Activated CD8-positive, alpha-beta memory T cell treated with anti-CD3 and anti-CD28 coated beads for 1 hour (primary cell): ENCODE results near the gene AATK.
"Not testable (repeated sequence)": the region's sequence is repeated elsewhere in the genome, so short reads cannot be mapped to it uniquely, and the experiment has no call there.

Source experiments
- DNase-seq, 2 donors: peaks; one replicate each; pipeline ENCODE4 v3.0.0-alpha.2; 2020; ENCODE audit warnings: low read depth in 1 of 2; ENCODE audit errors: extremely low read depth in 1 of 2

Gene AATK

DNA sequence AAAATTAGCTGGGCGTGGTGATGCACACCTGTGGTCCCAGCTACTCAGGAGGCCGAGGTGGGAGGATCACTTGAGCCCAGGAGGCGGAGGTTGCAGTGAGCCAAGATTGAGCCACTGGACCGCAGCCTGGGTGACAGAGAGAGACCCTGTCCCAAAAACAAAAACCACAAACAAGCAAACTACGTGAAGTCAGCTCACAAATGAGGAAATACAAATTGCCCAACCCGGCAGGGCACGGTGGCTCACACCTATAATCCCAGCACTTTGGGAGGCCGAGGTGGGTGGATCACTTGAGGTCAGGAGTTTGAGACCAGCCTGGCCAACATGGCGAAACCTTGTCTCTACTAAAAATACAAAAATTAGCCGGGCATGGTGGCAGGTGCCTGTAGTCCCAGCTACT, 19.8 kb downstream of the AATK start:
- DNase-seq, result not testable (repeated sequence)

DNA sequence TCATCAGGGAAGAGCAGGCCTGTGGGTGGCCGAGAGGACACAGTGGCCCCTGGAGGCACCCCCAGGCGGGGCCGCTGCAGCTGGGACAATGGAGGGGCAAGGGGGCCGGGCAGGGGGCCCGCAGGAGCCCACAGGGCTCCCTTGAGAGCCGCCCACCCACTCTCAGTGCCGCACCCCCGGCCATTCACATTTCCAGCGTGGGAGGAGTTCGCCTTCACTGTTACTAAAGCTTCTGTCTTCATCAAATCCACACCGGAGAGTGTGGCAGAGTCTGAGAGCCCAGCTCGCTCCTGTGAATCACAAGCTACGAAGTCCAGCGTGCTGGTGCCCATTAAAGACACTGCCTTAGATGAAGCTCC, 21.6 kb downstream of the AATK start:
- no peak for DNase-seq

DNA sequence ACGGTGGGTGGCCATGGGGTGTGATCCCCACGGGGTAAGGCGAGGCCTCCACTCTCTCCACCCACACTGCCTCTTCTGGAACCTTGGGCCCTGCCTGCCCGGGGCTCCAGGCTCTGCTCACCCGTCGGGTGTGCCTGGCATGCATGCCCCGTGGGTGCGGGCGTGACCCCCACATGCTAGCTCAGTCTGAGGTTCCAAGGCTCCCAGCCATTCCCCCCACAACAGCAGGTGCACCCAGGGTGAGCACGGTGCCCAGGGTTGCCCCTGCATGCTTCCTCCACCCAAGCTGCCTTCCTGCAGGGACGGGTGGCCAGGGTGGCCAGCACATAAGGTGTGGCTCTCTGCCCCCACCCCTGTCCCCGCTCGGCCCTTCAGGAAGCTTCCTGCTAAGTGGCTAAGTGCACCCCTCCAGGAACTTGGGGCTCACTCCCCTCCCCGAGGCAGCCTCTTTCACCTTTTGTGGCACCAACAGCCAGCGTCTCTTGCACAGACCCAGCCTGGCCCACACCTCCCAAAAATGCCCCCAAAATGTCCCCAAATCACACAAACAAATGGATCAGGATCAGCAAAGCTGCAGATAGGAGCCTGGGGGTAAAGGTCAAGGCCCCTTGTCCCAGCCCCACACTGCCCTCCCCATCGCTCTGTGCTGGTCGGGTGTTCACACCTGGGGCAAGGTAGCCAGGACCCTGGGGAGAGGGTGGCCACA, 22.2 kb downstream of the AATK start:
- DNase-seq, result no peak

DNA sequence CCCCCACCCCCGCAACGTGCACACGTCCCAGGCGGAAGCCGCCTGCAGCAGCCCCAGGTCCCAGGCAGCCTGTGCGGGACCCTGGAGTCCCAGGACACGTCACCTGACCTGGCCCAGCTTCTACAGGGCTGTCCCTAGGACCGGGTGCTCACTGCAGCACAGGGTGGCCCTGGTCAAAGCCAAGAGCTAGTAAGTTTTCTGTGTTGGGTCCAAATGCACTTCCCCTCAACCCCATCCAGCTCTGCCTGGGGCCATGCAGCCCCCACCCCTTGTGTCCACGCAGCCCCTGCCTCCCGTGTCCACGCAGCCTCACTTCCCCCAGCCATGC, 22.9 kb downstream of the AATK start:
- DNase-seq, result no peak

- peak in 1 of 2 donors; percentile 37 for DNase-seq
Observed at GRCh38 chr17:81142301-81143199, 23.5 kb downstream of the AATK start.

DNA sequence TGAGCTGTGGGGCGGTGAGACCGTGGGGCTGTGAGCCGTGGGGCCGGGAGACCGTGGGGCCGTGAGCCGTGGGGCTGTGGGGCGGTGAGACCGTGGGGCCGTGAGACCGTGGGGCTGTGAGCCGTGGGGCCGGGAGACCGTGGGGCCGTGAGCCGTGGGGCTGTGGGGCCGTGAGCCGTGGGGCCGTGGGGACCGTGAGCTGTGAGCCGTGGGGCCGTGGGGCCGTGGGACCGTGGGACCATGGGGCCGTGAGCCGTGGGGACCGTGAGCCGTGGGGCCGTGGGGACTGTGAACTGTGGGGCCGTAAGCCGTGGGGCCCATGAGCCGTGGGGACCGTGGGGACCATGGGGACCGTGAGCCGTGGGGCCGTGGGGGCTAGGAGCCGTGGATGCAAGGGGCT, 25.3 kb downstream of the AATK start:
- no peak for DNase-seq

DNA sequence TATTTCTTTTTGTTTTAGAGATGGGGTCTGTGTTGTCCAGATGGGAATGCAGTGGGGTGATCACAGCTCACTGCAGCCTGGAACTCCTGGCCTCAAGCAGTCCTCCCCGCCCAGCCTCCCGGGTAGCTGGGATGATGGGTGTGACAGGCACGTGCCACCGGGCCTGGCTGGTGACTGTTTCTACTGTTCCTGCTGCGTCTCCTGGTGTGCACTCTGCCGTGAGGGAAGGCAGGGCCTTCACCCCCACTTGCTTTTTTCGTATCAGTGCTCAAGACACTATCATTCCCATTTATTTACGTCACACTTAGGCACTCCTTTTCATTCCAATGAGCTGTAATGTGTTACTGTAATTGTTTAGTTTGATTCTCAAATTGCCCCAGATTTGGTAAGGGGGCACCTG, 26.0 kb downstream of the AATK start:
- no peak for DNase-seq

DNA sequence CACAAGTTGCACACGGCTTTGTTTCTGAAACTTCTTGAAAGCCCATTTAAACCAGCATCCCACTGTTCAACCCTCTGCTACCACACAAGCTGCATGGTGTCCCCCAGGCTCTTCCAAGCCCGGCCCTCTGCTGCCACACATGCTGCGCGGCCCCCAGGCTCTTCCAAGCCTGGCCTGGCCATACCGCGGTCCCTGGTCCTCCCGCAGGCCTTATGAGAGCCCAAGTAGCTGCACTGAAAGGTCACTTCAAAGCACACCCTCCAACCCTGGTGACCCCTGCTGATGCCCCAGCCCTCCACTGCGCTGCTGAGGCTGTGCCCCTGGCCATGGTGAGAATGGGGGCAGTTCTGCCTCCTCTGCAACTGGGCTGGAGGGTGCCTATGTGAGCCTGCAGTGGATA, 26.6 kb downstream of the AATK start:
- no peak for DNase-seq

- DNase-seq, result no peak
Observed at GRCh38 chr17:81138500-81138899, 27.5 kb downstream of the AATK start.

- DNase-seq, result no peak
Observed at GRCh38 chr17:81138083-81138482, 27.9 kb downstream of the AATK start.

DNA sequence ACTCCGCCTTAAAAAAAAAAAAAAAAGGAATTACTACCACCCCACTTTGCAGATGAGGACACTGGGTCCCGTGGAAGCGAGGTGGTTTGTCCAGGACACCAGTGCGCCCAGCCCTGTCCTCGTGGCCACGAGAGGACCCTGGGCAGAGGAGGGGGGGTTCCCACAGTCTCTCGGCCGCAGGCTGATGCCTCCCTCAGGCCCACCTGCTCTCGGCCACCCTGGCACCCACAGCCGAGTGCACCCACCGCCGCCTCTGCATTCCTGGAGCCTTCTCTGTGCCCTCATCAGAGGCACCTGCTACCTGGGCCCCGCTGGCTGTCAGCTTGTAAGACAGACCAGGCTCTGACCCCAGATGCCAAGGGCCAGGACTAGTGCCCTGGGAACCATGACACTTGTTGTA, 28.8 kb downstream of the AATK start:
- no peak for DNase-seq

GRCh38 chr17:81136366-81136765, 29.7 kb downstream of the AATK start:
- DNase-seq, result no peak

GRCh38 chr17:81135505-81136278, 30.3 kb downstream of the AATK start:
- no peak for DNase-seq

- no peak for DNase-seq
Observed at GRCh38 chr17:81134064-81134781, 31.8 kb downstream of the AATK start.

GRCh38 chr17:81132770-81133723, 33.0 kb downstream of the AATK start:
- DNase-seq, result no peak

DNA sequence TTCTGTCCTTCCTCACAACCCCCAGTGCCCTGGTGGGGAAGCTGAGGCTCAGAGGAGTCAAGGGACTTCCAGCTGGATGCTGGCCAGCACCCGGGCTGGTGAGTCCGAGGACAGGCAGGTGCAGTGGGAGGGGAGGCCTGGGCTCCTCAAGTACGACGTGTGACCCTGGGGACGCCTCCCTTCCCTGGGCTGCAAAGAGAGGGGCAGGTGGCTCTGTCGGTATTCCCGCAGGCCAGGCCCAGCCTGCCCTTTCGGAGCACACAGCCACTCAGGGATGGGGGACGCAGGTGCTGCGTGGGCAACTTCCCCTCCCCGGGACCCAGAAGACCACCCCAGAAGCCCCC, 33.9 kb downstream of the AATK start:
- no peak for DNase-seq

DNA sequence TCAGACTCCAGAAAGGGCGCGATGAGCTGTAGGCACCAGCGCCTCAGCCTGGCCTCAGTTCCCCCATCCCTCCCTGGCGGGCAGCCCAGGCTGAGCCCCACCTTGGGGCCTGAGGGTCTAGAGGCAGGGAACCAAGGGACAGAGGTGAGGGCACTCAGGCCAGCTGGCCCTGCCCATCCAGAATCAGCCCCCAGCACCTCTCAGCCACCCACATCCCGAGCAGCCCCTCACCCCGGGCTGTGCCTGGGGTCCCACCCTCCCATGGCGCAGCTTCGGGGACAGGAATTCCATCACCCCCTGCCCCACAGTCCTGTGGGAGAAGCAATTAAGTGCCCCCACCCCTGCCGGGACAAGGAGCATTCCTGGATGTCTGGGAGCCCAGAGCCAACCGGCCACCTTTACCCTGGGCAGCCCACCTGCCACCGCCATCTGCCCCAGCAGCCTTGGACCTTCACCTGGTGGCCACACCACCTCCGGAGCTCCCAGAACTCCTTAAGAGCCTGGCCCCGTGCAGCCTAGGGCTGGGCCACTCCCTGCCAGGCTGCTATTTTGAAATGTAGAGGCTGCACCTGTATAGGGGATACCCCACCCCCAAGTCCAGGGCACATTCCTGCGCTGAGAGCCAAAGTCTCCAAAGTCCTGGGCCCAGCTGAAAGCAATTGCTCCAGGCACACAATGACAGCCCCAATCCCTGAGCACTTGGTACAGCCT, 34.4 kb downstream of the AATK start:
- no peak for DNase-seq

DNA sequence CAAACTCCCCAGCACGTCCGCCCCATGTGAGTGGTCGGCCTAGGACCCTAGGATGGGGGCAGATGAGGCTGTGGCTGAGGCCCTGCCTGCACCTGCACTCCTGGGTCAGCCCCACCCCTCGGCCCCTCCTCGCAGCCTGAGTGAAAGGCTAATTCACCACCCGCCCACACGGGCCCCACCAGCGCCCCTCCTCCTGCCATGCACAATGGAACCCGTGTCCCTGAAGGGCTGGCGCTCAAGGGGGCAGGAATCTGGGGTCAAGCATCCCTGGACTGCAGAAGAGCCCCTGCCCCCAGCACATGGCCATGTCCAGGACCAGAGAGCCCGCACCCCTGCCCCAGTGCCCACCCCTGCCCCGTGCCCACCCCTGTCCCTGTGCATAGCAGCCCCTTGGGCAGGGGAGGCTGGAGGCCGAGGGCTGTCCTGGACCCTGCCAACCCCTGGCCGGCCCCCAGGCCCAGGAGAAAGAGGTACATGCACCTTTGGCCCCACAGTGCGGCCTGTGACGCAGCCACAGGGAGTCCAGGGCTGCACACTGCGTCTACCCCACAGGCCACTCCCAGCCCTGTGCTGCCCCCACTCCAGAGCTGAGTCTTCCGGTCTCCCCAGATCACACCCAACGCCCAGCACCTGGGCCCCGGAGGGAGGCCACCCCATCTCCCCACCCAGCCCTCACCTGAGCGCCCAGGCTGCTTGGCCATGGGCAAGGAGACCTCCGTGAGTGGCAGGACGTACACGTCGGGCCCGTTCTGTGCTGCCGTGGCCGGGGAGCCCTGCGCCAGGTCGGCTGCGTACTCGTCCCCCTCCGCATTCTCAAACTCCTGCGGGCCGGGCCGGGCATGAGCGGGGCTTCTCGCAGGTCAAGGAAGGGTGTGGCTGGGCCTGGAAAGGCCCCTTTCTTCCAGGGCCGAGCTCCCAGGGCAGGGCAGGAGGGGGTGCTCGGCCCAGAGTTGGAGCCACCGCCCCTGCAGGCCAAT, 35.3 kb downstream of the AATK start:
- no peak for DNase-seq
